ENCODE data around the gene ADAM17. TPM values are rescaled to one million over a fixed set of nuclear protein-coding genes. Genes with fewer than 3 reads are reported as not detected.
"Not testable (repeated sequence)": the region's sequence is repeated elsewhere in the genome, so short reads cannot be mapped to it uniquely, and the experiment has no call there.

Gene ADAM17
- total and polyA plus RNA-seq, 4 donors: 3.3 to 14.1 (median 7.9) TPM

DNA sequence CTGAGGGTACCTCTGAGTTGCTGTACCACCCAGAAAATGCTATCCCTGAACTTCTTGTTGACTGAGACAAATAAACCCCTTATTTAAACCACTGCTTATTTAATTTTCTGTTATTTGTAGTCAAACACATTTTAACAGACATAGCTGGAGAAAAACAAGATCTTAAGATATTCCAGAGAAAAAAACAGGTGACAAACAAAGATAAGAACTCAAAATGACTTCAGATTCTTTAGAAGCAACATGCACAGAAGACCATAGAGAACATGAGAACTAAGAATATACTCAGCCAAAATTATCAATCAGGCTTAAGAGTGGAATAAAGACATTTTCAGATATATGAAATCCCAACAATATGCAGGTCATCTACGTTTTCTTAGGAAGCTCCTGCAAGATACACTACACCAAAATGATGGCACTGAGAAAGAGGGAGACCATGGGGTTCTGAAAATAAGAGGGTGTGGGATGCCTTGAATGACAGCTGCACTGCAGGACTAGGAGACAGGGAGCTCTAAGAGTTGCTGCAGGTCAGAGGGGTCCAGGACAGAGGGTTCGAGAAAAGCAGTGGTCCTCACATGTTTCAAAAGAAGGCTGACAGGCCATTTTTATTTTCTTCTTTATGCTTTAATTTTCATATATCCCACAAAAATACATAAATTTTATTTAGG lies 38.4 kb downstream of the ADAM17 start:
- WGBS: 97% methylated on average over 2 of the region's 2 CpGs
- H3K9ac ChIP-seq (ENCODE audit: low read depth in 1 of 2, low read length in 2 of 2): no peak overlapping the region
- no peaks in the 10 kb centered on the region for H3K9me3 ChIP-seq (ENCODE audit: control insufficient read depth in 4 of 4, low read length in 3 of 4)
- no peaks in the 10 kb centered on the region for H3K27me3 ChIP-seq (ENCODE audit: control insufficient read depth in 4 of 4, insufficient read depth in 4 of 4, low read length in 3 of 4)
- no peak for DNase-seq (ENCODE audit: low spot score)
- H3K4me1 ChIP-seq (ENCODE audit: control insufficient read depth in 4 of 4, insufficient read depth in 4 of 4, low read length in 3 of 4): no peaks in the 10 kb centered on the region
- no peak overlapping the region for H3K4me3 ChIP-seq (ENCODE audit: low read depth in 1 of 3, low read length in 3 of 3)
- no peak overlapping the region for H3K27ac ChIP-seq (ENCODE audit: low read depth in 1 of 2, low read length in 2 of 2)
- TF ChIP-seq FOXA2 (IDR thresholded peaks at IDR 0.05): no peak
- TF ChIP-seq GABPA (IDR thresholded peaks at IDR 0.05 in 1 of 2, conservative IDR thresholded peaks at IDR 0.05 in 1 of 2): no peak
- no peak for TF ChIP-seq TAF1 (conservative IDR thresholded peaks at IDR 0.05)
- TF ChIP-seq RXRA (IDR thresholded peaks at IDR 0.05): no peak
- no peak for TF ChIP-seq YY1 (IDR thresholded peaks at IDR 0.05)
- TF ChIP-seq RAD21 (IDR thresholded peaks at IDR 0.05): no peak
- TF ChIP-seq, protein P1, sequence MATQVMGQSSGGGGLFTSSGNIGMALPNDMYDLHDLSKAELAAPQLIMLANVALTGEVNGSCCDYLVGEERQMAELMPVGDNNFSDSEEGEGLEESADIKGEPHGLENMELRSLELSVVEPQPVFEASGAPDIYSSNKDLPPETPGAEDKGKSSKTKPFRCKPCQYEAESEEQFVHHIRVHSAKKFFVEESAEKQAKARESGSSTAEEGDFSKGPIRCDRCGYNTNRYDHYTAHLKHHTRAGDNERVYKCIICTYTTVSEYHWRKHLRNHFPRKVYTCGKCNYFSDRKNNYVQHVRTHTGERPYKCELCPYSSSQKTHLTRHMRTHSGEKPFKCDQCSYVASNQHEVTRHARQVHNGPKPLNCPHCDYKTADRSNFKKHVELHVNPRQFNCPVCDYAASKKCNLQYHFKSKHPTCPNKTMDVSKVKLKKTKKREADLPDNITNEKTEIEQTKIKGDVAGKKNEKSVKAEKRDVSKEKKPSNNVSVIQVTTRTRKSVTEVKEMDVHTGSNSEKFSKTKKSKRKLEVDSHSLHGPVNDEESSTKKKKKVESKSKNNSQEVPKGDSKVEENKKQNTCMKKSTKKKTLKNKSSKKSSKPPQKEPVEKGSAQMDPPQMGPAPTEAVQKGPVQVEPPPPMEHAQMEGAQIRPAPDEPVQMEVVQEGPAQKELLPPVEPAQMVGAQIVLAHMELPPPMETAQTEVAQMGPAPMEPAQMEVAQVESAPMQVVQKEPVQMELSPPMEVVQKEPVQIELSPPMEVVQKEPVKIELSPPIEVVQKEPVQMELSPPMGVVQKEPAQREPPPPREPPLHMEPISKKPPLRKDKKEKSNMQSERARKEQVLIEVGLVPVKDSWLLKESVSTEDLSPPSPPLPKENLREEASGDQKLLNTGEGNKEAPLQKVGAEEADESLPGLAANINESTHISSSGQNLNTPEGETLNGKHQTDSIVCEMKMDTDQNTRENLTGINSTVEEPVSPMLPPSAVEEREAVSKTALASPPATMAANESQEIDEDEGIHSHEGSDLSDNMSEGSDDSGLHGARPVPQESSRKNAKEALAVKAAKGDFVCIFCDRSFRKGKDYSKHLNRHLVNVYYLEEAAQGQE (IDR thresholded peaks at IDR 0.05): no peak
- TF ChIP-seq HNF4A (conservative IDR thresholded peaks at IDR 0.05): no peak
- TF ChIP-seq HNF4G (IDR thresholded peaks at IDR 0.05): no peak
- TF ChIP-seq NR2F2 (IDR thresholded peaks at IDR 0.05): no peak
- TF ChIP-seq, protein P2, sequence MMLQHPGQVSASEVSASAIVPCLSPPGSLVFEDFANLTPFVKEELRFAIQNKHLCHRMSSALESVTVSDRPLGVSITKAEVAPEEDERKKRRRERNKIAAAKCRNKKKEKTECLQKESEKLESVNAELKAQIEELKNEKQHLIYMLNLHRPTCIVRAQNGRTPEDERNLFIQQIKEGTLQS (IDR thresholded peaks at IDR 0.05): no peak
- no peak for TF ChIP-seq FOXA1 (IDR thresholded peaks at IDR 0.05)
- TF ChIP-seq, protein P3, sequence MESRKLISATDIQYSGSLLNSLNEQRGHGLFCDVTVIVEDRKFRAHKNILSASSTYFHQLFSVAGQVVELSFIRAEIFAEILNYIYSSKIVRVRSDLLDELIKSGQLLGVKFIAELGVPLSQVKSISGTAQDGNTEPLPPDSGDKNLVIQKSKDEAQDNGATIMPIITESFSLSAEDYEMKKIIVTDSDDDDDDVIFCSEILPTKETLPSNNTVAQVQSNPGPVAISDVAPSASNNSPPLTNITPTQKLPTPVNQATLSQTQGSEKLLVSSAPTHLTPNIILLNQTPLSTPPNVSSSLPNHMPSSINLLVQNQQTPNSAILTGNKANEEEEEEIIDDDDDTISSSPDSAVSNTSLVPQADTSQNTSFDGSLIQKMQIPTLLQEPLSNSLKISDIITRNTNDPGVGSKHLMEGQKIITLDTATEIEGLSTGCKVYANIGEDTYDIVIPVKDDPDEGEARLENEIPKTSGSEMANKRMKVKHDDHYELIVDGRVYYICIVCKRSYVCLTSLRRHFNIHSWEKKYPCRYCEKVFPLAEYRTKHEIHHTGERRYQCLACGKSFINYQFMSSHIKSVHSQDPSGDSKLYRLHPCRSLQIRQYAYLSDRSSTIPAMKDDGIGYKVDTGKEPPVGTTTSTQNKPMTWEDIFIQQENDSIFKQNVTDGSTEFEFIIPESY (IDR thresholded peaks at IDR 0.05): no peak
- TF ChIP-seq EGR1 (IDR thresholded peaks at IDR 0.05; ENCODE audit: low read depth in 2 of 2): no peak
- TF ChIP-seq, protein P4, sequence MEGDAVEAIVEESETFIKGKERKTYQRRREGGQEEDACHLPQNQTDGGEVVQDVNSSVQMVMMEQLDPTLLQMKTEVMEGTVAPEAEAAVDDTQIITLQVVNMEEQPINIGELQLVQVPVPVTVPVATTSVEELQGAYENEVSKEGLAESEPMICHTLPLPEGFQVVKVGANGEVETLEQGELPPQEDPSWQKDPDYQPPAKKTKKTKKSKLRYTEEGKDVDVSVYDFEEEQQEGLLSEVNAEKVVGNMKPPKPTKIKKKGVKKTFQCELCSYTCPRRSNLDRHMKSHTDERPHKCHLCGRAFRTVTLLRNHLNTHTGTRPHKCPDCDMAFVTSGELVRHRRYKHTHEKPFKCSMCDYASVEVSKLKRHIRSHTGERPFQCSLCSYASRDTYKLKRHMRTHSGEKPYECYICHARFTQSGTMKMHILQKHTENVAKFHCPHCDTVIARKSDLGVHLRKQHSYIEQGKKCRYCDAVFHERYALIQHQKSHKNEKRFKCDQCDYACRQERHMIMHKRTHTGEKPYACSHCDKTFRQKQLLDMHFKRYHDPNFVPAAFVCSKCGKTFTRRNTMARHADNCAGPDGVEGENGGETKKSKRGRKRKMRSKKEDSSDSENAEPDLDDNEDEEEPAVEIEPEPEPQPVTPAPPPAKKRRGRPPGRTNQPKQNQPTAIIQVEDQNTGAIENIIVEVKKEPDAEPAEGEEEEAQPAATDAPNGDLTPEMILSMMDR (IDR thresholded peaks at IDR 0.05; ENCODE audit: low read depth, low read length, missing input control): no peak
- no peak for TF ChIP-seq SP1 (IDR thresholded peaks at IDR 0.05)
- TF ChIP-seq, protein P5, sequence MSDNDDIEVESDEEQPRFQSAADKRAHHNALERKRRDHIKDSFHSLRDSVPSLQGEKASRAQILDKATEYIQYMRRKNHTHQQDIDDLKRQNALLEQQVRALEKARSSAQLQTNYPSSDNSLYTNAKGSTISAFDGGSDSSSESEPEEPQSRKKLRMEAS (IDR thresholded peaks at IDR 0.05): no peak
- H3K36me3 ChIP-seq (ENCODE audit: control insufficient read depth in 4 of 4, insufficient read depth in 3 of 4, low read depth in 1 of 4, low read length in 3 of 4): peaks cover 2 to 35% (median 21%) of the 10 kb centered on the region in 4 donors

DNA sequence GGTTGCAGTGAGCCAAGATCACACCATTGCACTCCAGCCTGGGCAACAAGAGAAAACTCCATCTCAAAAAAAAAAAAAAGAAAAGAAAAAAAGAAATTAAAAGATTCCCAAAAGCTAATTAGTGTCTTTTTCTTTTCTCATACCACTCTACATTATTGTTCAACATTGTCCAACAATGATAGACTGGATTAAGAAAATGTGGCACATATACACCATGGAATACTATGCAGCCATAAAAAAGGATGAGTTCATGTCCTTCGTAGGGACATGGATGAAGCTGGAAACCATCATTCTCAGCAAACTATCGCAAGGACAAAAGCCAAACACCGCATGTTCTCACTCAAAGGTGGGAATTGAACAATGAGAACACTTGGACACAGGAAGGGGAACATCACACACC lies 41.7 kb downstream of the ADAM17 start:
- H3K4me3 ChIP-seq (ENCODE audit: low read depth in 1 of 3, low read length in 3 of 3); H3K4me1 ChIP-seq (ENCODE audit: control insufficient read depth in 4 of 4, insufficient read depth in 4 of 4, low read length in 3 of 4); DNase-seq (ENCODE audit: low spot score); H3K27me3 ChIP-seq (ENCODE audit: control insufficient read depth in 4 of 4, insufficient read depth in 4 of 4, low read length in 3 of 4); H3K9ac ChIP-seq (ENCODE audit: low read depth in 1 of 2, low read length in 2 of 2); H3K9me3 ChIP-seq (ENCODE audit: control insufficient read depth in 4 of 4, low read length in 3 of 4); H3K27ac ChIP-seq (ENCODE audit: low read depth in 1 of 2, low read length in 2 of 2): not testable (repeated sequence)
- WGBS: over 99% methylated on average over 3 of the region's 3 CpGs
- H3K36me3 ChIP-seq (ENCODE audit: control insufficient read depth in 4 of 4, insufficient read depth in 3 of 4, low read depth in 1 of 4, low read length in 3 of 4): peaks cover 0 to 26% (median 15%) of the 10 kb centered on the region in 4 donors

Measured in liver (tissue), 9 donors.